HG03039 (cell line): ENCODE data around the gene TAPBP.

Source experiments
- ATAC-seq: cut with Tn5 transposase; IDR thresholded peaks from one replicate; pipeline ENCODE4 v1.9.1; 2021; ENCODE audit warnings: mild to moderate bottlenecking, moderate library complexity; ENCODE audit not compliant: unreplicated experiment

TAPBP gene

GRCh38 chr6:33320315-33321181 is 6.7 kb upstream of the TAPBP start:
- no peak for ATAC-seq

GRCh38 chr6:33319939-33320314 is 6.0 kb upstream of the TAPBP start:
- no peak for ATAC-seq

GRCh38 chr6:33318426-33319073 is 4.7 kb upstream of the TAPBP start:
- ATAC-seq, result no peak

- ATAC-seq, result peak; percentile 38
These were observed 4.0 kb upstream of the TAPBP start, which contains the start of gene ZBTB22 for GRCh38 chr6:33317669-33318425. TSS of gene ZBTB22 (minus strand) at chr6:33317744. CDS start at chr6:33316916, 828 bp downstream.

- no peak for ATAC-seq
These were observed 3.5 kb upstream of the TAPBP start for GRCh38 chr6:33317419-33317668.

GRCh38 chr6:33316603-33317418 is 2.9 kb upstream of the TAPBP start:
- ATAC-seq, result no peak

- ATAC-seq, result no peak
These were observed 2.1 kb upstream of the TAPBP start for GRCh38 chr6:33315793-33316602.

- no peak for ATAC-seq
These were observed 1.3 kb upstream of the TAPBP start for GRCh38 chr6:33314943-33315792.

GRCh38 chr6:33314515-33314942 is 651 bp upstream of the TAPBP start:
- ATAC-seq, result no peak

- ATAC-seq, result peak; percentile 0
These were observed 671 bp downstream of the TAPBP start for GRCh38 chr6:33313105-33313708.

GRCh38 chr6:33312361-33313104 is 1.3 kb downstream of the TAPBP start:
- ATAC-seq, result no peak

GRCh38 chr6:33306356-33306755 is 7.5 kb downstream of the TAPBP start:
- ATAC-seq, result no peak

- ATAC-seq, result no peak
These were observed 8.8 kb downstream of the TAPBP start for GRCh38 chr6:33305052-33305451.

- ATAC-seq, result no peak
These were observed 9.7 kb downstream of the TAPBP start for GRCh38 chr6:33304216-33304615.

GRCh38 chr6:33301877-33302276 is 12.0 kb downstream of the TAPBP start:
- no peak for ATAC-seq

GRCh38 chr6:33299237-33299944 is 14.5 kb downstream of the TAPBP start:
- peak; percentile 52 for ATAC-seq

GRCh38 chr6:33298773-33299236 is 15.1 kb downstream of the TAPBP start, which contains the start of gene RGL2:
TSS of gene RGL2 (minus strand) at chr6:33298942. CDS start at chr6:33298610, 332 bp downstream.
- peak; percentile 26 for ATAC-seq
